H9 (cell line): Measurements from ENCODE around the gene DLK2. TPM values are rescaled to one million over a fixed set of nuclear protein-coding genes. Genes with fewer than 3 reads are reported as not detected.

Experiments
- DNase-seq: peaks from one replicate; pipeline ENCODE4 v3.0.0-alpha.2; 2017
- H2AFZ ChIP-seq: one replicate; pipeline ENCODE4 v1.6.1; 2013; ENCODE audit warnings: mild to moderate bottlenecking, low read length, control low read depth, moderate library complexity
- H2AK5ac ChIP-seq: 2 replicates; pipeline ENCODE4 v1.6.1; 2013; ENCODE audit warnings: low read length, control low read depth, mixed read lengths; ENCODE audit not compliant: insufficient read length
- H2BK120ac ChIP-seq: one replicate; pipeline ENCODE4 v1.6.1; 2013; ENCODE audit warnings: low read depth, mild to moderate bottlenecking, low read length, control low read depth, inconsistent platforms; ENCODE audit not compliant: poor library complexity, severe bottlenecking
- H2BK12ac ChIP-seq: 2 replicates; pipeline ENCODE4 v1.6.1; 2013; ENCODE audit warnings: low read length, control low read depth, mixed read lengths, low read depth; ENCODE audit not compliant: insufficient read length
- H2BK15ac ChIP-seq: 2 replicates; pipeline ENCODE4 v1.6.1; 2013; ENCODE audit warnings: low read depth, low read length, control low read depth
- H2BK20ac ChIP-seq: one replicate; pipeline ENCODE4 v1.6.1; 2013; ENCODE audit warnings: low read depth, mild to moderate bottlenecking, low read length, control low read depth, inconsistent platforms; ENCODE audit not compliant: poor library complexity, severe bottlenecking
- H2BK5ac ChIP-seq: 2 replicates; pipeline ENCODE4 v1.6.1; 2013; ENCODE audit warnings: low read length, control low read depth, mixed read lengths; ENCODE audit not compliant: insufficient read length
- H3K14ac ChIP-seq: 2 replicates; pipeline ENCODE4 v1.6.1; 2013; ENCODE audit warnings: low read length, control low read depth; ENCODE audit not compliant: insufficient read depth
- H3K18ac ChIP-seq: 2 replicates; pipeline ENCODE4 v1.6.1; 2013; ENCODE audit warnings: low read depth, mild to moderate bottlenecking, mixed read lengths, low read length, control low read depth; ENCODE audit not compliant: insufficient read length
- H3K23ac ChIP-seq: 2 replicates; pipeline ENCODE4 v1.6.1; 2013; ENCODE audit warnings: low read length, control low read depth, mixed read lengths, low read depth; ENCODE audit not compliant: insufficient read length
- H3K23me2 ChIP-seq: 2 replicates; pipeline ENCODE4 v1.6.1; 2013; ENCODE audit warnings: low read depth, mild to moderate bottlenecking, mixed read lengths, low read length, control low read depth; ENCODE audit not compliant: insufficient read length, poor library complexity, severe bottlenecking
- H3K27ac ChIP-seq: 2 replicates; pipeline ENCODE4 v1.5.1; 2013; ENCODE audit warnings: low read length, control low read depth, mixed read lengths, low read depth; ENCODE audit not compliant: insufficient read length
- H3K27me3 ChIP-seq: 2 replicates; pipeline ENCODE4 v1.6.1; 2013; ENCODE audit warnings: low read length, control low read depth, inconsistent platforms; ENCODE audit not compliant: insufficient read depth
- H3K4ac ChIP-seq: 2 replicates; pipeline ENCODE4 v1.6.1; 2013; ENCODE audit warnings: low read depth, mild to moderate bottlenecking, control low read depth, inconsistent platforms, low read length, moderate library complexity
- H3K4me1 ChIP-seq: 2 replicates; pipeline ENCODE4 v1.6.1; 2013; ENCODE audit warnings: low read length, control low read depth, inconsistent platforms; ENCODE audit not compliant: insufficient read depth
- H3K4me2 ChIP-seq: 2 replicates; pipeline ENCODE4 v1.6.1; 2013; ENCODE audit warnings: low read length, control low read depth, mixed read lengths; ENCODE audit not compliant: insufficient read length, insufficient read depth
- H3K56ac ChIP-seq: 2 replicates; pipeline ENCODE4 v1.6.1; 2013; ENCODE audit warnings: low read depth, mild to moderate bottlenecking, mixed read lengths, low read length, control low read depth; ENCODE audit not compliant: insufficient read length
- H3K79me1 ChIP-seq: 2 replicates; pipeline ENCODE4 v1.6.1; 2013; ENCODE audit warnings: low read depth, mild to moderate bottlenecking, moderate library complexity, low read length, control low read depth, inconsistent platforms; ENCODE audit not compliant: insufficient read depth, poor library complexity, severe bottlenecking
- H3K79me2 ChIP-seq: 2 replicates; pipeline ENCODE4 v1.6.1; 2013; ENCODE audit warnings: low read length, control low read depth, inconsistent platforms; ENCODE audit not compliant: insufficient read depth
- H3K9ac ChIP-seq: 2 replicates; pipeline ENCODE4 v1.6.1; 2013; ENCODE audit warnings: low read length, control low read depth, mixed read lengths; ENCODE audit not compliant: insufficient read length; ENCODE audit errors: extremely low read depth
- H3K9me3 ChIP-seq: one replicate; pipeline ENCODE4 v1.6.1; 2013; ENCODE audit warnings: low read depth, low read length, inconsistent platforms; ENCODE audit not compliant: control insufficient read depth
- H3T11ph ChIP-seq: one replicate; pipeline ENCODE4 v1.6.1; 2013; ENCODE audit warnings: mild to moderate bottlenecking, low read length, control low read depth, inconsistent platforms
- H4K20me1 ChIP-seq: one replicate; pipeline ENCODE4 v1.6.1; 2013; ENCODE audit not compliant: control insufficient read depth, insufficient read length, insufficient read depth
- H4K5ac ChIP-seq: 2 replicates; pipeline ENCODE4 v1.6.1; 2013; ENCODE audit warnings: low read depth, mild to moderate bottlenecking, mixed read lengths, low read length, control low read depth; ENCODE audit not compliant: insufficient read length
- H4K8ac ChIP-seq: replicated peaks from 2 replicates; pipeline ENCODE4 v1.6.1; 2013; ENCODE audit warnings: low read length, control low read depth, mixed read lengths, low read depth; ENCODE audit not compliant: insufficient read length
- H4K91ac ChIP-seq: 2 replicates; pipeline ENCODE4 v1.6.1; 2013; ENCODE audit warnings: low read depth, mild to moderate bottlenecking, moderate library complexity, mixed read lengths, low read length, control low read depth; ENCODE audit not compliant: insufficient read length
- H3K27ac Mint-ChIP-seq, 3 experiments: 2 replicates in 2 of 3; 3 replicates in 1 of 3; pipeline ENCODE4 v1.8.0; 2020 to 2021; ENCODE audit warnings: mixed read lengths in 3 of 3, mild to moderate bottlenecking in 1 of 3, moderate library complexity in 1 of 3
- H3K27me3 Mint-ChIP-seq: 2 replicates; pipeline ENCODE4 v1.8.0; 2021; ENCODE audit warnings: low read depth, mild to moderate bottlenecking, moderate library complexity, mixed read lengths
- H3K36me3 Mint-ChIP-seq, 3 experiments: 2 replicates in 2 of 3; 3 replicates in 1 of 3; pipeline ENCODE4 v1.8.0; 2020 to 2021; ENCODE audit warnings: low read depth in 3 of 3, mixed read lengths in 3 of 3; ENCODE audit not compliant: insufficient read depth in 1 of 3
- H3K4me1 Mint-ChIP-seq, 2 experiments: 2 replicates each; pipeline ENCODE4 v1.8.0; 2020; ENCODE audit warnings: mixed read lengths in 2 of 2
- H3K4me3 Mint-ChIP-seq, 2 experiments: 2 replicates in 1 of 2; 3 replicates in 1 of 2; pipeline ENCODE4 v1.8.0; 2020 to 2021; ENCODE audit warnings: mild to moderate bottlenecking in 2 of 2, mixed read lengths in 2 of 2, moderate library complexity in 1 of 2
- H3K9me3 Mint-ChIP-seq, 2 experiments: 2 replicates in 1 of 2; 3 replicates in 1 of 2; pipeline ENCODE4 v1.8.0; 2020; ENCODE audit warnings: mild to moderate bottlenecking in 2 of 2, mixed read lengths in 2 of 2, moderate library complexity in 1 of 2
- CTCF ChIP-seq: fragments of 200-600 bp; sonication (generic); conservative IDR thresholded peaks from 3 replicates; pipeline ENCODE4 v1.8.0; 2021; ENCODE audit warnings: antibody characterized with exemption, mild to moderate bottlenecking
- WGBS: extraction: QIAGEN DNeasy Blood & Tissue Kit; methylation state at CpG from one replicate; pipeline ENCODE4 v1.1.7; 2013; ENCODE audit warnings: missing lambda C conversion rate, low lambda C conversion rate, mixed read lengths; ENCODE audit not compliant: insufficient read length; ENCODE audit errors: extremely low coverage; 5-methylcytosine and 5-hydroxymethylcytosine counted together
- total RNA-seq: library from RNA; stranded (reverse); gene quantifications from 2 replicates; pipeline ENCODE4 v1.2.1, GENCODE V29; 2021

Gene DLK2
- total RNA-seq, 1 experiment from 2014 or later, result 0.96 TPM

- Histone ChIP-seq H3T11ph (no peak overlapping the region), H3K4me1 (no peaks in the 10 kb centered on the region), H3K14ac (no peak overlapping the region), H4K8ac (no peak overlapping the region), H2BK120ac (no peak overlapping the region), H4K91ac (no peak overlapping the region), H2AK5ac (no peak overlapping the region), H2BK12ac (no peak overlapping the region), H2BK20ac (no peak overlapping the region), H4K20me1 (no peaks in the 10 kb centered on the region), H3K27me3 (peaks cover 12% of the 10 kb centered on the region; the same call in 1 of the 2 replicates), H2AFZ (no peak overlapping the region), H3K79me1 (no peaks in the 10 kb centered on the region), H3K79me2 (no peaks in the 10 kb centered on the region), H3K4ac (no peak overlapping the region), H2BK15ac (no peak overlapping the region), H4K5ac (no peak overlapping the region), H3K18ac (no peak overlapping the region), H3K23me2 (peaks cover 9% of the 10 kb centered on the region), H3K27ac (no peak overlapping the region), H3K4me2 (no peak overlapping the region), H3K23ac (no peak overlapping the region), H3K9me3 (no peaks in the 10 kb centered on the region), H2BK5ac (no peak overlapping the region), H3K9ac (no peak overlapping the region), H3K56ac (no peak overlapping the region)
- H3K27me3 Mint-ChIP-seq, result peaks cover 36% of the 10 kb centered on the region
- no peaks in the 10 kb centered on the region; a peak in 2 of 5 replicates for H3K9me3 Mint-ChIP-seq
- no peak overlapping the region for H3K4me3 Mint-ChIP-seq
- no peak for DNase-seq
- H3K36me3 Mint-ChIP-seq, result no peaks in the 10 kb centered on the region
- TF ChIP-seq CTCF, result no peak
- no CpG with 5 or more reads among the region's 4 CpGs for WGBS
- H3K4me1 Mint-ChIP-seq, result peaks cover 9 to 14% of the 10 kb centered on the region in 2 experiments
- H3K27ac Mint-ChIP-seq, result no peak overlapping the region; a peak in 1 of 7 replicates
Measured at GRCh38 chr6:43460032-43460431, 4.7 kb upstream of the DLK2 start.
